Endometrium (tissue), 2 donors: ENCODE results near the gene KIAA1210.

Source experiments
- FAIRE-seq: peaks from 2 replicates; lab custom pipeline; 2012; peaks lifted over from hg19 to GRCh38; lab: Jason Lieb, UNC
- donor health status: control.
- donor health status: control.

The KIAA1210 gene

DNA sequence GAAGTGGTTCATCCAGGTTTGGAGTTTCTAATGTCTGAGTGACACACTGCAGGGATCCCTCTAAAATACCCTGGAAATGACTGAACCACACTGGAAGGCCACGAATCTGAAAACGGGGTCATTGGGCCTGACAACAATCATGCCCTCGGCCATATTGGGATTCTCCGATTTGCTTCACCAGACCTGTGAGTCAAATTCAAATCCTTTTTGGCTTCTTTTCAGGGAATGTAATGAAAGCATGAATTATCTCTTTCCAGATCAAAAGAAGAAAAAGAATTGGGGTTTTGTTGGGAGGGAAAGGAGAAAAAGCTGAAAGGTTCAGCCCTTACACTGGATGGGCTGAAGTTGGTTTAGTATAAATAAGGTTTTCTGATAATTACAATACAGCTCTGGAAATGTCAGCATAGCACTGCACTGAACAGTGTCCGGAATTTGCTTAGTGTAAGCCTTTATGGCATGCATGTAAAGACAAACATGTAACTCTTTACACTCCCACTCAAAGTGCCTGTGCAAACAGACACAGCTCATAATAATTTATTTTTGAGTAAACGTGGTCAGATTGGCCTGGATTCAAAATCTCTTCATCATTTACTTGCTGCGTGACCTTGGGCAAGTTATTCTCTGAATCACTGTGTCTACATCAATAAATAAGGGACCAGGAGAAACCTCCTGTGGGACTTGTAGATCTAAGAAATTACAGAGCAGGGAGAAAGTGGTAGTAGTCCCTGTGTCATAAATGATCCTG is 33.4 kb downstream of the KIAA1210 start:
- FAIRE-seq: no peak

DNA sequence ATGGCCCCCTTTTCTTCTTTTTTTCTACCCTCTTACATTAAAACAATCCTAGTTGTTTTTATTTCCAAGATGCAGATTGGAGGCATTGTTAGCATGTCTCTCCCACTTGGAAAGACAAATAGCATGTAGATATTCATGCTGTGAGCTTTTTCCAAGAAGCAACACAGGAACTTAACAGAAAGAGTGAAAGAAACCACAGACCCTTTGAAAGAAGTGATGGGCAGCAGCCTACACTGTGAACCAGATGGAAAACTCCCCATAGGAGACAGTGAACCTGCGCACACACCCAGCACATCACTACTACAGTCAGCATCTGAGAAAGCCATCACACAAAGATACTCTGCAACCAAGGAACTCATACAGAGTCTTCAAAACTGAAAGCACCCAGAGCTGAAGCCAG is 37.0 kb downstream of the KIAA1210 start:
- FAIRE-seq: no peak

DNA sequence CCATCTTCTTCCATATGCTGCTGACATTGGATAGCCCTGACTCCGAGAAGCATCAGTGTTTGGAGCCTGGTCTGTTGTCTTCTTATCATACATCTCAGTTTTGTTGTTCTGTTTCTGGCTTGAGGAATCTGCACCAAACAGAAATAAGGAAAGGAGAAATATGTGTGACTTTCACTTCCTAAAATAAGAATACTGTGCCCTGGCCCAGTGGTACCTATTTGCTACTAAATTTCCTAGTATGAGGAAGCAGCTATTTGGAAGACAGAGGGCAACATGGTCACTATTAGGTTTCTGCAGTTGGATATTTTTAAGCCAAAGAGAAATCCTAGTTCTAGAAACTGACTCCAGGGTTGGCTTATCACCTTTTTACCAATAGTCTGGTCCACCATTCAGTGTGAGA is 38.0 kb downstream of the KIAA1210 start:
- FAIRE-seq: no peak

DNA sequence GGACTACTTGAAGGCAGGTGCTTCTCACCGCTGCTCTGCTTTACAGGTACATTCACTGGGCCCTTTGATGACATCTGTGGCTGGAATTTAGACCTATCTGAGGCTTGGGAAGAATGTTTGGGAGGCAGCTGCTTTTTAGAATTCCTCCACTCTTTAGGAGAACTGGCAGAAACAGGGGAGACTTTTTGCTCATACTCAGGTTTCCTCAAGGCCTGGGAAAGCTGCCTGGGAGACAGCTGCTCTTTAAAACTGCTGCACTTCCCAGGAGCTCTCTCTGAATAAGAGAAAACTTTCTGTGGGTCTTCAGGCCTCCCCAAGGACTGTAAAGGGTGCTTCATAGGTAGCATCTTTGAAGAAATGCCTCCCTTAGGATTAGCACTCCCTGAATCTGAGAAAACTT is 40.5 kb downstream of the KIAA1210 start:
- FAIRE-seq: no peak

DNA sequence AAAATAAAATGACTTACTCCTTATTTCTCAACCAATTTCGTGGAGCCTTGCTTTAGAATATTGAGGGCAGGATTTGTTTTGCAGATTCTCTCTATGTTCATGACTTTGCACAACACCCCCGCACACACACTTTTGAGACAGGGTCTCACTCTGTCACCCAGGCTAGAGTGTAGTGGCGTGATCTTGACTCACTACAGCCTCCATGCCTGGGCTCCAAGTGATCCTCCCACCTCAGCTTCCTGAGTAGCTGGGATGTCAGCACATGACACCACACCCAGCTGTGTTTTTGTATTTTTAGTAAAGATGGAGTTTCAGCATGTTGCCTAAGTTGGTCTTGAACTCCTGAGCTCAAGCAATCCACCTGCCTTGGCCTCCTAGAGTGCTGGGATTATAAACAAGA is 42.8 kb downstream of the KIAA1210 start:
- FAIRE-seq: no peak

DNA sequence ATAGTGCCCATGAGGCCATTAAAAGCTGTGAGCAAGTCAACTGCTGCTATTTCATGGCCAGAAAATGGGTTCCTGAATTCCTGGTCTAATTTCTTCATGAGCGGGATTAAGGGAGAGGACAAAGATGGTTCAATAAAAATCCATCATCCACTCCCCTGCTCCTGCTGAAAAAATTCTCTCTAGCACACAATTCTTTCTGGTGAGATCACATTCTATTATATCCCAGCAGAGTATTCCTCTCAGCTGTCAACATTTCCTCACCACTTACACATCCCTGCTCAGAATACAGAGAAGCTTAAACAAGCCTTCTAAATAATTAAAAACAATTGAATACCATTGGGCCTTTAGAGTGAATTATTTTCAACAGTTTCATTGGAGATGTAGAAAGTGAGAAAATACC is 45.3 kb downstream of the KIAA1210 start:
- no peak for FAIRE-seq

DNA sequence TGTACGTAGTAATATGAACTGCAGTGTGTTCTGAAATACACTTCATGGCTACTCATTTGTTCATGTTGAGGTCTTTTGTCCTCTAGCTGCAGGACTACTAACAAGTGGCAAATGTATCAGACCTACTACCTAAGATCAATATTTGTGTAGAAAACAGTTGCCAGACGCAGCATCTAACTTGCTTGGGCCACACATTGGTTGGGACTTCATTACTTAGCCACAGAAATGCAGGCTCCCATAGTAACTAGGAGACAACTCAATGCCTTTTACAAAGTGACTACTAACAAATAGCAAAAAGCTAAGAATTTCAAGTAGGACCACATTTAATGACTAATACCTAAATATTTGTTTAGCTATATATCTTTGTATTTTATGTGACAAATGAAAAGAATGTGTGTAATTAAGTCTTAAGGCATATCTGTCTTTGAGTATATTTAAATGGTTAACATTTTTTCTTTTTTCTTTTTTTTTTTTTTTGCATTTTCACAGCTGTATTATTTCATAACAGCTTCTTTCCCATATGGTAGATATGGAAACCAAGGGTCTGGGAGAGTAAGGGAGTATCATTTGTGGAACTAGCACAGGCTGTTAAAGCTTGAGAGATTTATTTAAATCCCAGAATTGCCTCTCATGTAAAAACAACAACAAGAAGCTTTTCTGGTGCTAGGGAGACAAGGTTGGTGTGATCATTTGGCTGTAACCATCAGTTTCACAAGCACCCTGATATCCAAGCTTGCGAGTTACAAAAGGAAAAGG is 52.2 kb downstream of the KIAA1210 start:
- FAIRE-seq: no peak

DNA sequence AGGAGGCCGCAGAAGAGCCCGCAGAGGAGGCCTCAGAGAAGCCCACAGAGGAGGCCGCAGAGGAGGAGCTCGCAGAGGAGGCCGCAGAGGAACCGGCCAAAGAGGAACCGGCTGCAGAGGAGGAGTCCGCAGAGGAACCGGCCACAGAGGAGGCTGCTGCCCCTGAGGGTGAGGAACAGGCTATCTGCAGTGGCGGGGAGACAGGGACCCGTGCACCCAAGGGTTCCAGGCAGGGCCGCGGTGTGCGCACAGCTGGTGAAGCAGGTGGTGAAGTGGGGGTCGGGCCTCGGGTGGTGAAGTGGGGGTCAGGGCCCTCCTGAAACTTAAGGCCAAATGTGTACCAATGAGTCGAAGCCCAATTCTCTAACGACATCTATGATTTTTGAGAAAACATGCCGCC is 53.7 kb downstream of the KIAA1210 start:
- FAIRE-seq: no peak

DNA sequence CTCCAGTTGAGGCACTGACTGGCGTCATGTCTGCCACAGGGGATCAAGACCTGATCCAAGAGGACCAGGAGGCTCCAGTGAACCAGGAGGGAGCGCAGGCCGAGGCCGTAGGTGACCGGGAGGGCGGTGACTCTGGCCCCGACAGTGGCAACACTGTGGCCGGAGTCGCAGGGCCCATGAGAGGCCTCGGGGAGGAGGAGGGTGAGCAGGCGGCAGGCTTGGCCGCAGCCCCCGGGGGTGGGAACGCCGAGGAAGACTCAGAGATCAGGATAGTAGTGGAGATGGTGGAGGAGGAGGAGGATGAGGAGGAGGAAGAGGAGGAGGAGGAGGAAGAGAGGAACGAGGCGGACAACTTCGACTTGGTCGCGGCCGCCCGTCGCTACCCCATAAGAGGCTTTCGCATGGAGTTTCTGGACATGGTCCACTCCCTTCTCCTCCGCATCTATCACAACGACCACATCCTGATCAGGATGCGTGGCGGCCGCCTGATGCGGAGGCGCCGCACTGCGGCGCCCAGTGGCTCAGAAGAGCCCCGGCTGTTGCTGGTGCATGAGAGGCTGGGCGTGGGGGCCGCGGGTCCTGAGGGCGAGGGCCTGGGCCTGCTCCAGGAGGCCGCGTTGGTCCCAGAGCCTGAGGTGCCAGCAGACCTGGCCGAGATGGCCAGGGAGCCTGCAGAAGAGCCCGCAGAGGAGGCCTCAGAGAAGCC is 54.3 kb downstream of the KIAA1210 start:
- no peak for FAIRE-seq

DNA sequence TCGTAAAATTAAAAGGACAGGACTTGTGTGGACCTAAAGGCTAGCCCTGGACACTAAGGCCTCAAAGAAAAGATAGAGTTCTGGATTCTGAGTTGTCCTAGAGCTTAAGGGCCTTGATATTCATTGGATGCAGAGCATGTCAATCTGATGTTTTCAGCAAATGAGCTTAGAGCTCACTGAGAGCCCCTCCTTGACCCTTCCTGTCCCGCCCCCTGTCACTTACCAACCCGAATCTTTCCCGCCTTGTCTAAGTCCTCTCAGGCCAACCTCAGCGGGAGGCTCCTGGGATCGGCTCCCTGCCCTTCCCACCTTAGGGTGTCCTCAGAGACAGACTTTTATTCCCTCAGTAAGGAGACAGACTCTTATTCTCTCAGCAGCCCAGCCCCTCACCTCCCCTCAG is 54.9 kb downstream of the KIAA1210 start, which contains the start of gene CT47C1:
Gene CT47C1, plus strand, starts transcription at position 250 of the 400 bp plus-strand sequence. CDS start 233 bp downstream, outside the sequence.
- no peak for FAIRE-seq

DNA sequence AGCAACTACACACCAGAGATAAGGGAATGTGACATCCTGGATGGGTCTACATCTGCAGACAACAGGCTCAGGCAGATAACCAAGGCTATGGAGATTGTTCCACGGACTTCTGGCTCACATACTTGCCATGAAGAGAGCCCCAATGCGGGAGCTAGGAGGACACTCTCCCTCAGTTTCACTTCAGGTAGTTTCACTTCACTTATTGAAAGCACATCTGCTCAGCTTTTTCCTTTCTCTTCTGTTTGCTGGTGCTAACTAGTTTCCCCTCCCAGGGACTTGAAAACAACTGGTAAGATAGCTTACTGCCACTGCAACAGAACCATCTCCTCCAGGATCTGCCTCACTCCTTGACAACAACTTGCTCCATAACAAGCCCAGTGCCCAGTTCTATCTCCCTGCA is 56.2 kb downstream of the KIAA1210 start:
- FAIRE-seq: no peak

DNA sequence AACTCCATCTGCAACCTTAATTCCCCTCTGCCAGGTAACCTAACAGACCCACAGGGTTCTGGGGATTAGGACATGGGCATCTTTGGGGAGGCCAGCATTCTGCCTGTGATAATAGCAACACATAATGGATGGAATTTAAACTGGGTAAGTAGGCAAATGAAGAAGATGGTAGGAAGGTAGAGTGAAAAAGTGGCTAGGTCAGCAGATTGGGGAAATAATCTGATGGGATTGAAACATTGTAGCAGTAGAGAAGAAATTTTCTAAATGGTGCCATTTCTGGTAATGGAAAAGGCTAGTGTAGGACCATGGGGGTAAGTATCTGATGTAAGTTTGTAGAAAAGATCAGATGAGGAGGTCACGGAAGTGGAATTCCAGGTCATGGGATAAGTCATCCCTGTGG is 57.9 kb downstream of the KIAA1210 start:
- FAIRE-seq: no peak

DNA sequence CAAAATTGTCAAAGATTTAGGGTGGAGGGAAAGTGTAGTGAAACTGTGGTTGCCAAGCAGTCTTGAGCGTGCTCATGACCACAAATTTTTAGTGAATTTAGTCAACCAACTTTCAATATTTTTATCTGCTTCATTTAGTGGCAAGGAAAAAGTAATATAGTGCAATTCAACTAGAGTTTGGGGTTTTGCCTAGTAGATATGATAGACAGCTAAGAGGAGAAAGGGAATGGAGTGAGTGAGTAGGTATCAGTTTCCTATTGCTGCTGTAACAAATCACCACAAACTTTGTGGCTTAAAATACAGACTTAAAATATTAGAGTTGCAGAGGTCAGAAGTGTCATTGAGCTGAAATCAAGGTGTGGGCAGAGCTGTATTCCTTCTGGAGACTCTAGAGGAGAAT is 58.5 kb downstream of the KIAA1210 start:
- no peak for FAIRE-seq

DNA sequence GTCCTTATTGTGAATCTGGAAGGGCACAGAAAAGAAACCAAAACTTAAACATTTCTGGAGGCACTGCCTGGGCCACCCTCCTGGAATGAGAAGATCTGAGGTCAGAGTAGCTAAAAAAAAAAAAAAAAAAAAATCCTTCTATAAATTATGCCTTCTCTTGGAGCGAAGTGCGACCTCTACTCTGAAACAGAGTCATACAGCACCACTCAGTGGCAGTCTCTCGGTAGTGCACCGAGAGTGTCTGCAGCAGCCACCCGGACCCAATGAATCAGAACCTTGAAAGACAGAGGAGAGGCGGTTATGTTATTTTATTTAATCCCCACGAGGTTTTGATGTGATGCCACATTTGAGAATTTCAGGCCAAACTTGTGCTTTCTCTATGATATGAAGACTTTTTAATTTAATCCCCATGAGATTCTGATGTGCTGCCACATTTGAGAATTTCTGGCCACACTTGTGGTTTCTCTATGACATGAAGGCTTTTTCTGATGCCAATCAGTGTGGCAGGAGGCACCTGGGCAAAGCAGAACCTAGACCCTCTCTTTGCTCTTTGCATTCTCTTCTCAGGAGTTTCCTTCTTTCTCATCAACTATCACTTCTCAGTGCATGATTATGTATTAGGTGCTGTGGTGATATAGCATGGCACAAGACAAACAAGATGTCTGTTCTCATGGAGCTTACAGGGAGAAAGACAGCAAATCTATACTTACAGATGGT is 60.4 kb downstream of the KIAA1210 start:
- FAIRE-seq: no peak

DNA sequence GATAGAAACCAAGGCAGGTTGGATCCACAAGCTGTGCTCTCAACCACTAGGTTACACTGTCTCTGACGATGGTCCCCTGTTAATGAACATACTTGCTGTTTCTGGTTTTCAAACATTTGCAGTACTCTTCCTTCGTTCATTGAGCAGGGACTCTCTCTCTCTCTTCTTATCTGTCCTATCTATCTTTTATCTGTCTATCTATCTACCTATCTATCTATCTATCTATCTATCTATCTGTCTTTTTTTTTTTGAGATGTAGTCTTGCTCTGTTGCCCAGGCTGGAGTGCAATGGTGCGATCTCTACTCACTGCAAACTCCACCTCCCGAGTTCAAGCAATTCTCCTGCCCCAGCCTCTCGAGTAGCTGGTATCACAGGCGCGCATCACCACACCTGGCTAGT is 64.2 kb downstream of the KIAA1210 start:
- FAIRE-seq: no peak

DNA sequence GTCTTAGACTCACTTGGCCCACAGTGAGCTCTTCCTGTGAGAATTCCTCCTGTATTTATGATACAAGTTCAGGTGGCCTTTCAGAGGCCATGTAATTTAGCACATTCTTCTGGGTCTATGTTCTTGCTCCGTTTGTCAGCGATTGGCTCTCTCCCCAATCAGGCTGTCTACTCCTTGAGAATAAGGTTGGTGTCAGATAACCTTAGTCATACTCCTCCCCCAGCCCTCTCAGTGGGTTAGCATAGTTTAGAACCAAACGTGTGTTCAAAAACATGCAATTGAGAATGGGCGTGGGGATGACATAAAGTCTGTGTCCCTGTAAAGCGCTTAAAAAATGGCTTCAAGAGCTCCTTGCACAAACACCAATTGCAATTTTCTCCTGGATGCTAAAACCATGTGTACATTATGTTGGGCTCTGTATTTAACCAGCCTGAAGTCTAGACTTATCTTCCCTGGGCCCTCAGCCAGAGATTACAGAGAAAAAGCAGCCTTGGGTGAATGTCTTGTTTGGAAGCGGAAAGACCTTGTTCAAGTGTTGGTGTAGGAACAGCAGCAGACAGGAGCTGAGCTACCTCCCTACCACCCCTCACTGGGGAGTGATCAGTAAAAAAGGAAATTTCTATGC is 64.8 kb downstream of the KIAA1210 start:
- FAIRE-seq: no peak

DNA sequence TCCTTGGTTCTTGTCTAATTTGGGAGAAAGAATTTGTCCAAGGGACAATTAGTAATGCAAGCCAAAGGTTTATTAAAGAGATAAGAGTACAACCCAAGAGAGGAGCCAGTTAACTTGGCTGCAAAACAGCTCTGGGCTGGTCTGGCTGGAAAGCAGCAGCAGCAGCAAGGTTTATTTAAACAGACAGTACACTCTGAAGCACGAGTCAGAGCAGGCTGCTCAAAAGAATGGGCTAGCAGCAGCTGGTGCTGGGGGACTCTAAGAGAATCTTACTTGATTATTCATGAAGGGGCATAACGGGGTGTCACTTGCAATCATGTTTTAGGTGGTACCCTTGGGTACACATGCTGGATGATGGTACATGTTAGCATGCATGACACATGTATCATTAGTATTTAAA is 71.9 kb downstream of the KIAA1210 start:
- no peak for FAIRE-seq

DNA sequence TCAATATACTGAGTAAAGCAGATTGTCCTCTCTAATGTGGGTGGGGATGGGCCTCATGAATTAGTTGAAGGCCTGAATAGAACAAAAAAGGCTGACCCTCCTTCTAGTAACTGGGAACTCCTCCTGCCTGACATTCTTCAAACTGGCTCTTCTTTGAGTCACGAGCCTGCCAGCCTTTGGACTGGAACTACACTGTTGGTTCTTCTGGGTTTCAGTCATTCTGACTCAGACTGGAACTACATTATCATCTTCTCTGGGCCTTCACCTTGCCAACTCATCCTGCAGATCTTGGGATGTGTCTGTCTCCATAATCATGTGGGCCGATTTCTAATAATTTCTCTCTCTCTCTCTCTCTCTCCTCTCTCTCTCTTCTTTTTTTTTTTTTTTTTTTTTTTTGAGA is 81.7 kb downstream of the KIAA1210 start:
- FAIRE-seq: no peak

DNA sequence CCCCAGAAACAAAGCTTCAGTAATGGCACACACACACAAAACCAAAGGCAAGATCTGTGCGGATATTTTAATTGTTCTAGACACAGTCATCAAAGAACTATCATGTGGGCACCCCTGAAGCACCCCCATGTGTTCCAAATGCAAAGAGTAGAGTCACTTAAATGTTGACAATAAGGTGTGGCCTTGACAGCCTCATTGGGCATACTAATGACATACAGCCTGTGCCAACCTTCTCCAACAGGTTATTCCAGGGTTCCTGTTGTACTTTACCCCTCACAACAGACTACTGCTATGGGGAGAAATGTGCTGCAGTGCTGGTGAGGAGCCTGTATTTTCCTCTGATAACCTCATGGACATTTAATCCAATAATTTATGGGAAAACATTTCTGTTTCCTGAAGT is 84.6 kb downstream of the KIAA1210 start:
- no peak for FAIRE-seq

DNA sequence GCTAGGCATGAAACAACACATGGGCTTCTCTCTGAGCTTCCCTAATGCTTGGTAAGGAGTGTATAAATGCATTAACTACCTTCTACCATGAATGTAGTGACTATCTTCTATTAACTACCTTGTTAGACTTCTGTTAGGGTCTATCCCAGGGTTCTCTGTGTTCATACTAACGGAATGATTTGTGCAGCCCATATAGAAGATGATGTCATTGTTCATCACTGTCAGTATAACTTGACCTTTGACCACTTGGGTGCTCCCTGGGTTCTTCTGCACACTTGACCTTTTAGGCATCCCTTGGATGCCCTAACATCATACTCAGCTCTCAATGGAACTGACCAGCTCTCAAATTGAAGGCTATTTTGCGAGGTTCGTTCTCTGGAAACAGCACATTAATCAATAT is 85.6 kb downstream of the KIAA1210 start:
- FAIRE-seq: no peak

DNA sequence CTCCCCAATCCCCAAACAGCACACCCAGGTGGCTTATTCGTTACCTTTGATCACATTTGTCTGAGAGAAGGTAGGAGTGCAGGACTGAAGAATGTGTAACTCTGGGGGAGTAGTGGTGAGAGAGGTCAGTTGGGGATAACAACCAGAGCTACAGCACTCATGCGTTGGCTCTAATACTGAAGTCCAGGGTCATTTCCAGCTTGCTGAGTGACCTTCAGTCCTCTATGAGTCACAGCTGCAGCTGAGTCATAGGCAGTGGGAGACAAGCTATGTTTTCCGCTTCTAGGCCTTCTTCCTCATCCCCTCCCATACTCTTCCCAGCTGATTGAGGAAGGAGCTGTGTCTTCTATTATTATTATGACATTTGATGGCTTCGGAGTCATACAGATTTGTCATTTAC is 86.4 kb downstream of the KIAA1210 start:
- FAIRE-seq: no peak

DNA sequence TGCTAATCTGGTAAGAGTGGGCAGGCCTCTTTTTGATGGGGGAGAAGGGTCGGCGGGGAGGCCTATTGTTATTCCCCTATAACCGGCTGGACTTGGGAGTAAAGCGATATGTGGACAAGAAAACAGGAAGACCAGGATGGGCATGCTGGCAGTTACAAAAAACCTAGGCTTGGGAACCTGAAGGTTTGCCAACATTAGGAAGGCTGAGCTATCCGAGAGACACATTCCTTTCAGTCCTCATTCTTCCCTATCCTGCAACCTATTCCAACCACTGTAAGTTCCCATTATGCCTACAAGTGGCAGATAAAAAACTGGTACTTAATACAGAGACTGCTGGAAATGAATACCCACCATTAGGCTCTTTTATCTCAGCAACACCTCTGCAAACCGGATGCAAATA is 87.2 kb downstream of the KIAA1210 start:
- no peak for FAIRE-seq
